SK-N-DZ (cell line): ENCODE measurements around the gene RNPEPL1.

Source experiments
- DNase-seq: peaks from one replicate; pipeline ENCODE4 v3.0.0-alpha.2; 2015; ENCODE audit warnings: low spot score

RNPEPL1 gene

GRCh38 chr2:240564561-240565332, 3.5 kb upstream of the RNPEPL1 start:
- no peak for DNase-seq

DNA sequence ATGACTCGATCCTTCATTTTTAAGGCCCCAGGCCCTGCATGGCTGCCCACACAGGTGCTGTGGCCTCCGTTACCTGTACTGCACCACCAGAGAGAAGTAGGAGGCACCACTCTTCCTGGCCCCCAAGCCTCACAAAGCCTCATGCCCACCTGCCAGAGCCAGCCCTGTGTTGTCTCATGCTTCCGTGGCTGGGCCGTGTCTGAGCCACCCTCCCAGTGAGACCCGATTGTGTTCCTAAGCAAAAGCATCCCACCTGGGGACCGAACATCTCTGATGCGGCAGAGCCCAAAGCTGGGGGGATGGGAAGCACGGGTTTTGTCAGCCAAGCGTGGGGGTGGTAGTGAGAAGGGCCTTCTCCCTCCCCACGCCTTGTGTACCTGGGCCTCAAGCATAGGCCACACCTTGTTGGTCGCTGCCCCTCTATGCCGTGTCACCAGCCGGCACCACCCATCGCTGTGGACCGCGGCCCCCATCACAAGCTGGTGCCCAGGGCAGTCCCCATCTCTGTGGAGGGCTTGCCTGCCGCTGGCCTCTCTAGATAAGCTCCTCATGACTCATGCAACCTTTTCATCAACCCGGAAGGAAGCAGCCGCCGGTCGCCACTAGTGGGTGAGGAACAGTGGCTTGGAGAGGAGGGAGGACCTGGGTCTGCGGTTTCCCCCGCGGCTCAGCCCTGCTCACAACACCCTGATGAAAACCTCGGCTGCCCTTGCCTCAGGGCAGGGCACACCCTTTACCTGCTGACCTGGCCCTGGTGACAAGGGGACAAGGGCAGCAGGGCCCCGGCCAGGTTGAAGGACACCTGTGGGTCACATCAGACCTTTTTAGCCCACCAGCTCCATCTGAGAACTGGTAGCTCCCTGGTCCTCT, 2.7 kb upstream of the RNPEPL1 start:
- DNase-seq, result no peak

GRCh38 chr2:240566203-240567136, 1.8 kb upstream of the RNPEPL1 start:
- peak; percentile 74 for DNase-seq

GRCh38 chr2:240567137-240567871, 980 bp upstream of the RNPEPL1 start:
- DNase-seq, result no peak

DNA sequence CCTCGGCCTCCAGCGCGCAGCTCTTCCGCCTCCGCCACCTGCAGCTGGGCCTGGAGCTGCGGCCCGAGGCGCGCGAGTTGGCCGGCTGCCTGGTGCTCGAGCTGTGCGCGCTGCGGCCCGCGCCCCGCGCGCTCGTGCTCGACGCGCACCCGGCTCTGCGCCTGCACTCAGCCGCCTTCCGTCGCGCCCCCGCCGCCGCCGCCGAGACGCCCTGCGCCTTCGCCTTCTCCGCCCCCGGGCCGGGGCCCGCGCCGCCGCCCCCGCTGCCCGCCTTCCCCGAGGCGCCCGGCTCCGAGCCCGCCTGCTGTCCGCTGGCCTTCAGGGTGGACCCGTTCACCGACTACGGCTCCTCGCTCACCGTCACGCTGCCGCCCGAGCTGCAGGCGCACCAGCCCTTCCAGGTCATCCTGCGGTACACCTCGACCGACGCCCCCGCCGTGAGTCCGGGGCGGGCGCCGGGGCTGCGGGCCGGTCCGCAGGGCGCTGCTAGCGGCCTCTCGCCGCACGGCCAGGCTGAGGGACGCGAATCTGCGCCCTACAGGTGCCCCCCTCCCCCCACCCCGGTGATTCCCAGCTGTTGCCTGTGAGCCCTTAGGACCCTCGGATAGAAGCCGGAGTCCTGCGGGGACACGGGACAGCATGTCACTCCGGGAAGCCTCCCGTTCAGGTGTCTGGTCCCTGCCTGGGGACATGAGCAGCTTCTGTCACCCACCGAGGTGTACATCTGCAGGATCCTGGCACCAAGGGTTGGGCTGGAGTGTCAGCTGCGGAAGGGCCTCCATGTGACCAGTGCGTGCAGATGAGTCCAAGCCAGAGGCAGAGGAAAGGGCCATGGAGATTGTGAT, 616 bp downstream of the RNPEPL1 start:
- DNase-seq, result no peak

GRCh38 chr2:240569523-240569997, 1.3 kb downstream of the RNPEPL1 start:
- no peak for DNase-seq

DNA sequence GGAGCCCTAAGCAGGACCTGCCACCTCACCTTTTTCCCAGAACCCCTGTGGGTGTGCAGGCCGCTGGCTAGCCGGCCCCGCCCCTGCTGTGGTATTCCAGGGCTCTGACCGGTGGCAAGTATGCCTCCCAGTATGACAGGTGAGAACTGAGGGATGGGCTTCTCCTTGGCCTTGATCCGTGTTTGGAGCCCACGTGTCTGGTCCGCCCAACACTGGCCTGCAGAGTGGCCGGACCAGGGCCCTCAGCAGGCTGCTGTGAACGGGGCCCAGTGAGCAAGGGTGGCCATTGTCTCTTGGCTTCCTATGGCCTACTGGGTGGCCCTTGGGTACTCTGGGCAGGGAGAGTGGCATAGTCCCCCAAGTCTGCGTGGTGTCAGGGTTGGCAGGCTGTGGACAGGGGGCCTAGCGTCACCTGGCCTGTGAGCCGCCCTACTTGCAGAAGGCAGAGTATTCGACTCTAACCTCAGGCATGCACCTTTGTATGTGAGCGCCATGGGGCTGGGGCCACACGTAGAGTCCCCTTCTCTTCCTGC, 1.8 kb downstream of the RNPEPL1 start:
- DNase-seq, result no peak

DNA sequence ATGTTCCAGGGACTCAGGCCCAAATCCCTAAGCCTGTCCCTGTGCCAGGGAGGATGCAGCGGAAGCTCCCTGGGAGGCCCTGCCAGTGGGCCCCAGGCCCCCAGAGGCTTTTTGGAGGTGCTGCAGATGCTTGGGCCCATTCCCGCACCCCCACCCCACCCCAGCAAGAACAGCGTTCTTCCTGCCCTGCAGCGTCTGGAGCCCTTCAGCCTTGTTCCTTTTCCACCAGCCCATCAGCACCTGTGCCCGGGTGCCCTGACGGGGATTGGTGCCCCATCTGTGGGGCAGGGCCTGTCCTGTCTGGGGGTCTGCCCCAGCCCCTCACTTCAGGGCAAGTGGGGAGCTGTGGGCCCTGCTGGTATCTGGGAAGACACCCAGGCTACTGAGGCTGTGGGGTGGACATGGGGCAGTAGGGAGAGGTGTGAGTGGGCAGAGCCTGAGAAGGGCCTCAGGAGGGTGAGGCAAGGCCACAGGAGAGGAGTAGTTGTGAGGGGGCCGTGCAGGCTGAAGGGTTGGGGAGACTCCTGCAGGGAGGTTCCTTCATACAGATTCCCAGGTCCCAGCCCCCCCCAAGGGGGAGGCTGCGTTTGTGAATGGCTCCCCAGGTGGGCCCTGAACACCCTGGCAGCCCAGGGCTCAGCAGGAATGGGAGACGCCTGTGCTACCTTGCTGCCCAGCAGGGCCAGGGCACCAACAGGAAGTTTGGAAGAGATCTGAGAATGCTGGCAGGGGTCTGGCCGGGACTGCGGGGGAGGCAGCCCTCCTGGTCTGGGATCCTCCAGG, 2.4 kb downstream of the RNPEPL1 start:
- DNase-seq, result no peak

- DNase-seq, result no peak
Measured at GRCh38 chr2:240571314-240571973, 3.2 kb downstream of the RNPEPL1 start.

DNA sequence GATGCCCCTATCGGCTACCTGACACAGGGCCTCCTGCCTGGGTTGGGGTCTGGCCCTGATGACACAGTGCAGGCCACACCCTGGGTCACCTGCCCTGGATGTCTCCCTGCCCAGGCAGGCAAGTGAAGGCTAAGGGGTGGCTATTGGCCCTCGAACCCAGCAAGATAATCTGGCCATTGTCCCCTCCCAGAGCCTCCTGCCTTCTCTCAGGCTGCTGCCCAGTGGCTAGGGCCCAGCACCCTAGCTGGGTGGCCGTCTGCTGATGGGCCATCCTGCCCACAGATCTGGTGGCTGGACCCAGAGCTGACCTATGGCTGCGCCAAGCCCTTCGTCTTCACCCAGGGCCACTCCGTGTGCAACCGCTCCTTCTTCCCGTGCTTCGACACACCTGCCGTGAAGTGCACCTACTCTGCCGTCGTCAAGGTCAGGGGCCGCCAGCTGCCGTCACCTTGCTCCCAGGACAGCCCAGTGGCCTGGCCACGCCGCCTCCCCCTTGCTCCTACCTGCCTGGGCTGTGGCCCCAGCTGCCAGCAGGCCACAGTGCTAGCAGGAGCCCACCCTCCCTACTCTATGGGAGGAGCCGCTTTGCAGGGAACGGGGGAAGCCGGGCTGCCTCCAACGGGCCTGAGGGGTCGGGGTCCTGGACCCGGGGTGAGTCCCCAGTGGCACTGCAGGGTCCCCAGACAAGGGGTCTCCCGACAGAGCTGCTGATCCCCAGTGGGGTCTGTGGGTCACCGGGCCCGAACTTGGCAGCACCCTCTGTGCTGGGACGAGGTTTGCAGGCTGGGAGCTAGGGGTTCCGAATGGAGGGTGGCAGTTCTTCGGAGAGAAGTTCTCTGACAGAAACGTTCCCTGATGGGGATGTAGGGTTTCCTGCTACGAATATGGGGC, 4.1 kb downstream of the RNPEPL1 start:
- no peak for DNase-seq

DNA sequence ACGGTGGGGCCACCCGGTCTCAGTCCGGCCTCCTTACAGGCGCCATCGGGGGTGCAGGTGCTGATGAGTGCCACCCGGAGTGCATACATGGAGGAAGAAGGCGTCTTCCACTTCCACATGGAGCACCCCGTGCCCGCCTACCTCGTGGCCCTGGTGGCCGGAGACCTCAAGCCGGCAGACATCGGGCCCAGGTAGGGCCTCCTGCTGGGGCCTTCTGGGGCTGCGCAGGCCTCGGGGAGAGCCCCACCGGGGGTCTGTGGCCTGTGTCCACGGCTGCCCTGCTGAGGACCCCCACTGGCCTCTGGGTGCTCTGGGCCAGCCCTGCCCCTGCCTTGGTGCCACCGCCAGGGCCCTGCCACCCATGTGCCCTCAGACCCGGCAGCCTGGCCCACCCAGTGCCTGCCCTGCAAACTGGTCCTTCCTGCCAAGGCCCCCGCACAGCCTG, 4.8 kb downstream of the RNPEPL1 start:
- no peak for DNase-seq

DNA sequence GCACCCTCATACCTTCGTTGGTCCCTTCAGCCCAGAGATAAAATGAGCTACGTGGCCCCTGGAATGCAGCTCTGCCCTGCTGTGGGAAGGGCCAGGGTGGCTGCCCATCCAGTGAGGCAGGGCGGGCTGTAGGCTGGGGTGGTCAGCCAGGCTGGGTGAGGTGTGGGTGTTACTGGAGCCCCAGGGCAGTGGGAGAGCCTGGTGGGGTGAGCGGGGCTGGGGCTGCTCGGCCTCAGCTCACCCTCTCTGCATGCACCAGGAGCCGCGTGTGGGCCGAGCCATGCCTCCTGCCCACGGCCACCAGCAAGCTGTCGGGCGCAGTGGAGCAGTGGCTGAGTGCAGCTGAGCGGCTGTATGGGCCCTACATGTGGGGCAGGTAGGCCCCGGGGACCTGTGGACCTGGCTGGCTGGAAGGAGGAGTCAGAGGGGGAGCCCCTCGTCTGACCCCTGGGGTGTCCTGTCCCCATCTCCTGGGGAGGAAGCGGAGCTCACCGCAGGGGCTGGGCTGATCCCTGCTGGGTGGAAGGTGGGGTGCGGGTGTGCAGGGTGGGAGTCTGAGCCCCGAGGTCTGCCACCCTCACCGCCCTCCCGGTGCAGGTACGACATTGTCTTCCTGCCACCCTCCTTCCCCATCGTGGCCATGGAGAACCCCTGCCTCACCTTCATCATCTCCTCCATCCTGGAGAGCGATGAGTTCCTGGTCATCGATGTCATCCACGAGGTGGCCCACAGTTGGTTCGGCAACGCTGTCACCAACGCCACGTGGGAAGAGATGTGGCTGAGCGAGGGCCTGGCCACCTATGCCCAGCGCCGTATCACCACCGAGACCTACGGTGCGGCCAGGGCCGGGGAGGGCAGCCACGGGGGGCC, 5.5 kb downstream of the RNPEPL1 start:
- no peak for DNase-seq

DNA sequence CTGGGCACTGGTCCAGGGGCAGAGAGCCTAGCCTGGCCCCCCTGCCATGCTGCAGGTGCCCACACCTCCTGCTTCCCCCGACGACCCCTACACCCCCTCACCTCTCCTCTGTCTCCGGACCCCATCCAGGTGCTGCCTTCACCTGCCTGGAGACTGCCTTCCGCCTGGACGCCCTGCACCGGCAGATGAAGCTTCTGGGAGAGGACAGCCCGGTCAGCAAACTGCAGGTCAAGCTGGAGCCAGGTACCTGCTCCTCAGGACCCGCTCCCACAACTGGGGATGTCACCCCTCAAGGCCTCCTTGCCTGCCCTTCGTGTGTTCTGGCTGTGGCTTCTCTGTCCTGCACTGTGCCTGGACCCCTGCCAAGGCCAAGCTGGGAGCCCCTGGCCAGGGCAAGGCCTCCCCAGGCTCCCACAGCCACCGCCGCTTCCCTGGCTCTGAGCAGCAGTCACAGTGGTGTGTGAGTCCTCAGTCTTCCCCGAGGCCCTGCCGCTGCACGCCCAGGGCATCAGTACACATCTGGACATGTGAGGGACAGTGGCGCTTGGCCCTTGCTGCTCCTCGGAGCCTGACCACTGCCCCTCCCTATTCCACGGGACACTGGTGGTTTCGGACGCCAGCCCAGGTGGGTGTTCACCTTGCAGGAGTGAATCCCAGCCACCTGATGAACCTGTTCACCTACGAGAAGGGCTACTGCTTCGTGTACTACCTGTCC, 6.3 kb downstream of the RNPEPL1 start:
- DNase-seq, result no peak

DNA sequence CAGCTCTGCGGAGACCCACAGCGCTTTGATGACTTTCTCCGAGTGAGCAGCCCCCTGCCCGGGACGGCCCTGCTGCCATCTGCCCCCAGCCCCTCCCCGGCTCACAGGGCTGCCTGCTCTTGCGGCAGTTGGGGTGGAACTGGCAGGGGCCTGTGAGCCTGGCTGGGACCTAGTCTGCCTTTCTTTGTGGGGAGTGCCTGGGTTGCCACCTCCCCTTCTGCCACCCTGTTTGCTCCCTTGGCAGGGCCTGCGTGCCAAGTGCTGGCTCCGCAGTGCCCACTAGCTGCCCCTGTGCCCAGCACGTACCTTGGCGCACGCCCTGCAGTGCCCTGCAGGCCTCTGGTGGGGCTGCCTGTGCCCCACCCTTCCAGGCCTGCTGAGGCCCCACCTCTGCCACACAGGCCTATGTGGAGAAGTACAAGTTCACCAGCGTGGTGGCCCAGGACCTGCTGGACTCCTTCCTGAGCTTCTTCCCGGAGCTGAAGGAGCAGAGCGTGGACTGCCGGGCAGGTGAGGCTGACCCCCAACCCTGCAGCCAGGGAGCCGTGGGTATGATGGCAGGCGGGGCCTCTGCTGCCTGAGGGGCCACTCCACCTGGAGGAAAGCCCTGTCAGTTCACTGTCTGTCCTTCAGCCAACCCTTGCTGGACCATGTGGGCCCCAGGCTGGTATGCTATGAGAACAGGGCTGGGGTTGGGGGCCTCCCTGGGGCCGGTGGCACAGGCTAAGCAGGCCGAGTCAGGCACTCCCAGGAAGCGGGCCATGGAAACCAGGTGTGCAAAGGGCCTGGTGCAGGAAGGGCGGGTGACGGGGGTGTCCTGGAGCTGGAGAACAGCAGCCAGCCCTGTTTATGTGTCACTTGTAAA, 7.0 kb downstream of the RNPEPL1 start:
- DNase-seq, result no peak

- no peak for DNase-seq
Measured at GRCh38 chr2:240576036-240576435, 7.8 kb downstream of the RNPEPL1 start.
